HFF-Myc (cell line): ENCODE data around the gene KRT2.

Source experiments
- DNase-seq: peaks from one replicate; pipeline ENCODE4 v3.0.0-alpha.2; 2011; ENCODE audit warnings: low read depth; ENCODE audit errors: extremely low read depth
- H3K4me3 ChIP-seq: replicated peaks from 2 replicates; pipeline ENCODE4 v1.5.1; 2011; ENCODE audit warnings: low read depth, mild to moderate bottlenecking, control low read depth, low read length
- TF ChIP-seq, protein P1 (sequence below): IDR thresholded peaks from 2 replicates; pipeline ENCODE4 v1.5.1; 2012; ENCODE audit warnings: mild to moderate bottlenecking, low read depth, low read length, control low read depth; ENCODE audit errors: missing control alignments

Gene KRT2

GRCh38 chr12:52615912-52616311 lies 36.1 kb downstream of the KRT2 start:
- TF ChIP-seq, protein P1, sequence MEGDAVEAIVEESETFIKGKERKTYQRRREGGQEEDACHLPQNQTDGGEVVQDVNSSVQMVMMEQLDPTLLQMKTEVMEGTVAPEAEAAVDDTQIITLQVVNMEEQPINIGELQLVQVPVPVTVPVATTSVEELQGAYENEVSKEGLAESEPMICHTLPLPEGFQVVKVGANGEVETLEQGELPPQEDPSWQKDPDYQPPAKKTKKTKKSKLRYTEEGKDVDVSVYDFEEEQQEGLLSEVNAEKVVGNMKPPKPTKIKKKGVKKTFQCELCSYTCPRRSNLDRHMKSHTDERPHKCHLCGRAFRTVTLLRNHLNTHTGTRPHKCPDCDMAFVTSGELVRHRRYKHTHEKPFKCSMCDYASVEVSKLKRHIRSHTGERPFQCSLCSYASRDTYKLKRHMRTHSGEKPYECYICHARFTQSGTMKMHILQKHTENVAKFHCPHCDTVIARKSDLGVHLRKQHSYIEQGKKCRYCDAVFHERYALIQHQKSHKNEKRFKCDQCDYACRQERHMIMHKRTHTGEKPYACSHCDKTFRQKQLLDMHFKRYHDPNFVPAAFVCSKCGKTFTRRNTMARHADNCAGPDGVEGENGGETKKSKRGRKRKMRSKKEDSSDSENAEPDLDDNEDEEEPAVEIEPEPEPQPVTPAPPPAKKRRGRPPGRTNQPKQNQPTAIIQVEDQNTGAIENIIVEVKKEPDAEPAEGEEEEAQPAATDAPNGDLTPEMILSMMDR: no peak
- H3K4me3 ChIP-seq: no peak overlapping the region
- DNase-seq: no peak

DNA sequence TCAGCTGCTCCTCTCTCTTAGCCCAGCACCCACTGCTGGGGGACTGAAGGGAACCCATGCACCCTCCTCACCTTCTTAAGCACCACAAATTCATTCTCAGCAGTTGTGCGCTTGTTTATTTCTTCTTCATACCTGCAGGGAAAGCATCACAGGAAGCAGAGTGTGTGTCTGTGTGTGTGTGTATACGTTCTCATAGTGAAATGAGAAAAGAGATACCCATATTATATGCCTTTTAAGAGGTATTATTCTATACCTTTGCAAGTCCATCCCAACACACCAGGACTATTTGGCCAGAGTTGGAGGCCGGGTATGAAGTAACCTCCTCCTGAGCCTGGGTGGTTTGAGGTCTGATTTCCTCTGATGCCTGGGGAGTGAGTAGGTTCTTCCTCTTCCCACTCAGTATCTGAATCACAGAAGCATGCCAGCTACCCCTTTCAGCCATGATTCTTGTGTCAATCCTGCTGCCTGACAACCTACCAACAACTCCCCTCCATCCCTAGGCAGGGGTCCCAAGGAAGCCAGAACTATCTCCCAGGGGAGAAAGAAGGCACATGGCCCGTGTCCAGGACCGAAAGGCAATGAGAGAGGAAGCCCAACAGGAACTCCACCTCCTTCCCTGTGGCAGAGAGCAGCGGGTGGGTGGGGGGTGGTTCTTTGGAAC lies 36.7 kb downstream of the KRT2 start:
- H3K4me3 ChIP-seq: no peak overlapping the region
- DNase-seq: no peak
- TF ChIP-seq, protein P1: no peak

DNA sequence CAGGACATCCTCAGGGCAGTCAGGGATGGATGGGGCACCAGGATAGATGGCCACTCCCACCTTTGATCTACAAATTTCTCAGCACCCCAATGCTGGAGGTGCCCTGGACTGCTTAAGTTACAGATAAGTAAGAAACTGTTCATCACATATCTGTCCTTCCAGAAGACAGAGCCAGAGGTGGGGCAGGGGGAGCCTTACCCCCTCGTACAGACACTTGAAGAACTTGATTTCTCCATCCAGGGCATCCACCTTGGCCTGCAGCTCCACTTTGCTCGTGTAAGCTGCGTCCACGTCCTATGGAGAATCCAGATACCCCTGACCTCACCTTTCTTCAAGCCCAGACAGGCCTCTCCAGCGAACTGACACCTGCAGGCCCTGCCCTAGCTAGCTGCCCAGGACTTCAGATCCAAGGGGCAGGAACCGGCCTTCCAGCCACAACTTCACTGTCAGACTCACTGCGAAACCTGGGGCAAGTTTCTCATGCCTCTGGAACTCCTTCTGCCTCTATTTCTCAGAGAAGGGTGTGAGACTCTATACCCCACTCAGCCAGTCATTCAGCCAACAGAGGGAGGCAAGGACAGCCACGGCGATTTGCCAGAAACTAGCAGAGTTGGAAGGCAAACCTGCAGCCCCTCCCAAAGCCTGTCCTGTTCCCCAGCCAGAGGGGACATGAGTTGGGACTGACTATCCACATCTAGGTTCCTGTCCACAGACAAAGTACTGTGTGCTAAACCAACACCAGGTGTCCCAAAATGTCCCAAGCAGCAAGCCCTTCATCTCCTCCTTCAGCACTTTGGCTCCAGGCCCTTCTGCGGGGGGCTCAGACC lies 37.4 kb downstream of the KRT2 start:
- no peak for DNase-seq
- TF ChIP-seq, protein P1: no peak
- H3K4me3 ChIP-seq: no peak overlapping the region

GRCh38 chr12:52613384-52614030 lies 38.5 kb downstream of the KRT2 start:
- no peak for DNase-seq
- TF ChIP-seq, protein P1: no peak
- H3K4me3 ChIP-seq: no peak overlapping the region

GRCh38 chr12:52612431-52613383 lies 39.3 kb downstream of the KRT2 start:
- DNase-seq: no peak
- TF ChIP-seq, protein P1: no peak
- H3K4me3 ChIP-seq: no peak overlapping the region

GRCh38 chr12:52611080-52611468 lies 40.9 kb downstream of the KRT2 start:
- no peak overlapping the region for H3K4me3 ChIP-seq
- TF ChIP-seq, protein P1: no peak
- DNase-seq: no peak
